GM18505 (cell line): ENCODE results near the gene EPC1.
A peak's percentile ranks its signal among the peaks of the same experiment; 100 is the strongest.
"Not testable (repeated sequence)": the region's sequence is repeated elsewhere in the genome, so short reads cannot be mapped to it uniquely, and the experiment has no call there.

Experiments
- ATAC-seq: cut with Tn5 transposase; IDR thresholded peaks from one replicate; pipeline ENCODE4 v1.9.1; 2021; ENCODE audit not compliant: unreplicated experiment
- POLR2A ChIP-seq: IDR thresholded peaks from 4 replicates; pipeline ENCODE4 v1.6.1; 2011; ENCODE audit warnings: borderline replicate concordance; ENCODE audit not compliant: insufficient read depth, insufficient read length; ENCODE audit errors: extremely low read depth

The EPC1 gene

GRCh38 chr10:32377458-32378259, 30.7 kb upstream of the EPC1 start:
- ATAC-seq, result peak; percentile 34
- no peak for TF ChIP-seq POLR2A

- TF ChIP-seq POLR2A, result no peak
- no peak for ATAC-seq
These were observed 29.8 kb upstream of the EPC1 start for GRCh38 chr10:32376771-32377170.

GRCh38 chr10:32376097-32376496, 29.1 kb upstream of the EPC1 start:
- TF ChIP-seq POLR2A, result no peak
- ATAC-seq, result no peak

- TF ChIP-seq POLR2A, result no peak
- no peak for ATAC-seq
These were observed 28.7 kb upstream of the EPC1 start for GRCh38 chr10:32375631-32376030.

- no peak for ATAC-seq
- TF ChIP-seq POLR2A, result no peak
These were observed 27.6 kb upstream of the EPC1 start for GRCh38 chr10:32374605-32375004.

- TF ChIP-seq POLR2A, result no peak
- no peak for ATAC-seq
These were observed 26.5 kb upstream of the EPC1 start for GRCh38 chr10:32373496-32373895.

- TF ChIP-seq POLR2A, result no peak
- no peak for ATAC-seq
These were observed 26.1 kb upstream of the EPC1 start for GRCh38 chr10:32373031-32373430.

GRCh38 chr10:32372000-32372875, 25.3 kb upstream of the EPC1 start:
- TF ChIP-seq POLR2A, result no peak
- ATAC-seq, result no peak

GRCh38 chr10:32371101-32371500, 24.1 kb upstream of the EPC1 start:
- no peak for ATAC-seq
- no peak for TF ChIP-seq POLR2A

GRCh38 chr10:32367793-32368453, 21.0 kb upstream of the EPC1 start:
- peak; percentile 56 for ATAC-seq
- no peak for TF ChIP-seq POLR2A

GRCh38 chr10:32366588-32366987, 19.6 kb upstream of the EPC1 start:
- no peak for ATAC-seq

GRCh38 chr10:32366111-32366510, 19.2 kb upstream of the EPC1 start:
- no peak for ATAC-seq
- no peak for TF ChIP-seq POLR2A

More at GRCh38 chr10:32366588-32366987, 19.6 kb upstream of the EPC1 start:
- TF ChIP-seq POLR2A, result no peak

GRCh38 chr10:32365404-32365803, 18.4 kb upstream of the EPC1 start:
- not testable (repeated sequence) for ATAC-seq

GRCh38 chr10:32362571-32362970, 15.6 kb upstream of the EPC1 start:
- TF ChIP-seq POLR2A, result no peak
- ATAC-seq, result no peak

- ATAC-seq, result no peak
- TF ChIP-seq POLR2A, result no peak
These were observed 13.9 kb upstream of the EPC1 start for GRCh38 chr10:32360884-32361283.
